NCI-H2171 (cell line): ENCODE measurements around the gene KLHL22.

ENCODE experiments used
- DNase-seq: peaks from one replicate; lab custom pipeline; 2025; lab: John Stamatoyannopoulos, UW

The KLHL22 gene

DNA sequence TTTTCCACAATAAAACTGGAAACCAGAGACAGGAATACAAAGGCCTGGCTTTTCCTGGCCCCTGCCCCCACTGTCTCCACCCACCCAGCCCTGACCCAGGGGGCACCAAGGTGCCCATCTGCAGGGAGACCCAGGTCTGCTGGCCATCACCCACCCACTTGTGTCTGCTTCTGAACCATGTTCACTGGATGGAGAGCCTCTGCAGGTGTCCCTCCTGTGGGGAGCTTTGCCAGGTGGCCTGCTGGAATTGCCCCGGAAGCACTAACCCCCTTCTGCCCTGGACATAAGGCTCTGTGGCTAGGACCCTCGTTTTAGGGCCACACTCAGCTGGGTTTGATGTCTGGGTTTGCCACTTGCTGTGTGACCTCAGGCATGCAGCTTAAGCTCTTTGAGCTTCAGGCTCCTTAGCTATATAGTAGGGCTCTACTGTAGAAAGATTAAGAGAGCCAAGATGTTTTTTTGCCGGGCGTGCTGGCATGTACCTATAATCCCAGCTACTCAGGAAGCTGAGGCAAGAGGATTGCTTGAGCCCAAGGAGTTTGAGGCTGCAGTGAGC is 61.8 kb downstream of the KLHL22 start:
- no peak for DNase-seq

DNA sequence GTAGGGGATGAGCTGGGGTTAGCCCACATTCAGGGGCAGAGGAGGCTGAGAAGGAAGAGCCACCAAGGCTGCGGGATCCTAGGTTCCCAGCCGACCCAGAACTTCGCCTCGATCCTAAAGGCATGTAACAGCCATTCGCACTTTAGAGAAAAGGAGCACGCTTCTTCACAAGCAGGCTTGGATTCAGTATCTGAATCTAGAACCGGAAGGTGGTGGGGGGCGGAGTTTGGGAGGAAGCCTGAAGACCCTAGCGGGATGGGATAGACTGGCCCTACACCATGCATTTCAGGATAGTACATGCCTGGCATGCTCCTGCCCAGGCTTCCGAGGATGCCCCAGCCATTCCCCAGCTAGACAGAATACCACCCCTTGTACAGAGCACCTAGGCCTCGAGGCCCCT is 62.4 kb downstream of the KLHL22 start:
- no peak for DNase-seq

DNA sequence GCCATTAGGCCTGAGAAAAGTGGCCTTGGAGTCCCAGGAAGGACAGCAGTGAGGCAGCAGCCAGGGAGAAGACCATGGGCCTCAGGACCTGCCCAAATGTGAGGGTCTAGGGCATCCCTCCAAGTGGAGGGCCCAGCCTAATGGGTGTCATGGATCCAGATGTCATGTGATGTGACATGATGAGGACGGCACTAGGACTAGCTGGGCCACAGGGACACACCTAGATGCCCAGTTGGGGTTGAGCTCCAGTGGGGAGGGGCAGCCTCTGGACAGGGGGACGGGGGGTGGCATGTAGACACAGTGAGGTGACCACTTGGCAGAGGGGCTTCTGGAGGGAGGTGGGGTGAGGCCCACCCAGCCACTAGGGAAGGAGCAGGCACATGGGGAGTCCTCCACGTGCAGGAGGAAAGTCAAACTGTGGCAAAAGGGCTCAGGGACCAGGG is 63.3 kb downstream of the KLHL22 start:
- DNase-seq = no peak

DNA sequence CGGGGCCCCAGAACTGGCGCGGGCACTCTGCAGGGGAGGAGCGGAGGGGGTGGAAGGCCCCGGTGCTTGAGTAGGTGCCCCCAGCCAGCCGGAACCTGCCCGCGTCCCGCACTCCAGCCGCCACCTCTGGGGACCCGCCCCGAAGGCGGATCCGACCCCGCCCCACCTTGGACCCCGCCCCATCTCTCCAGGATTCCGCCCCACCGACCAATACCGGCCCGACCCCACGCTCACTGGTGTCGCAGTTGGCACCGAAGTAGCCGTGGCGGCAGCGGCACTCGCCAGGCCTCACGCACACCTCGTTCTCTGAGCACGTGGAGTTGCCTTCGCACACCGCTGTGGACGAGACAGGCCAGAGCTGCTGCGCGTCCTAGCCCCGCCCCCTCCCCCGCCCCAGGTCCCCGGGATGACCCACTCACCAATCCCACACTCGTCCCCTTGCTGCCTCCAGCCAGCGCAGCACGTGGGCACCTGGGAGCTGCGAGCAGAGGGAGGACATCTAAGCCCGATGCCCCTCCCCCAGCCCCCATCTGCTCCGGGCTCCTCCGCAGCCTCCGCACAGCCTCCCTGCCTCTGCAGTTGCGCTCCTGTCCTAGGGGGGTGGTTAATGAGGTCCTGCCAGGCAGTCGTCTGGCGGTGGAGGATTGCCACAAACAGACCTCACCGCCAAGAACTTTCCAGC is 63.9 kb downstream of the KLHL22 start:
- DNase-seq = no peak

DNA sequence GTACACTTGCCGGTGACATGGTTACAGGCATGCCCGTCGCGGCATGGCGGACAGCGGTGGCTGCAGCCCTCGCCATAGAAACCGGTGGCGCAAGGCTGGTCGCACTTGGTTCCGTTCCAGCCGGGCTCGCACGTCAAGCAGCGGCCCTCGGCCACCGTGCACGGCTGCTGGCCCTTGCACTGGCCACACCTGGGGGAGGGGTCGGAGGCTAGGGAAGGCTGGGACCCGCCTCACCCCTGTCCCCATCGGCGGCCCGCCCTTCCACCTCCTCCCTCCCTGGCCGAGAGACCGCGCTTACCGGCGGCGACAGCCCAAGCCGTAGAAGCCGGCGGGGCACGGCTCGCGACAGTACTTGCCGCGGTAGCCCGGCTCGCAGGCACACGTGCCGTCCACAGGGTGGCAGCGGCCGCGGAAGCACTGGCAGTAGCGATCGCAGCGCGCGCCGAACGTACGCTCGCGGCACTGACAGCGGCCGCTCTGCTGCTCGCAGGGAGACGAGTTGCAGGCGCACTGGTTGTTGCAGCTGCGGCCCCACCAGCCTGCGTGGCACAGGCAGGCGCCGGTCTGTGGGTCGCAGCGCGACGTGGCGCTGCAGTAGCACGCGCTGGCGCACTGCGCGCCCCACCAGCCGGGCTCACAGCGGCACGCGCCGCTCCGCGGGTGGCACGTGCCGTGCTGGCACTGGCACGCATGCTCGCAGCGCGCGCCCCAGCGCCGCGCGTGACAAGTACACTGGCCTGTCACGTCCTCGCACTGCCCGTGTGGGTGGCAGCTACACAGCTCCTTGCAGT is 64.7 kb downstream of the KLHL22 start:
- DNase-seq = peak; percentile 70

DNA sequence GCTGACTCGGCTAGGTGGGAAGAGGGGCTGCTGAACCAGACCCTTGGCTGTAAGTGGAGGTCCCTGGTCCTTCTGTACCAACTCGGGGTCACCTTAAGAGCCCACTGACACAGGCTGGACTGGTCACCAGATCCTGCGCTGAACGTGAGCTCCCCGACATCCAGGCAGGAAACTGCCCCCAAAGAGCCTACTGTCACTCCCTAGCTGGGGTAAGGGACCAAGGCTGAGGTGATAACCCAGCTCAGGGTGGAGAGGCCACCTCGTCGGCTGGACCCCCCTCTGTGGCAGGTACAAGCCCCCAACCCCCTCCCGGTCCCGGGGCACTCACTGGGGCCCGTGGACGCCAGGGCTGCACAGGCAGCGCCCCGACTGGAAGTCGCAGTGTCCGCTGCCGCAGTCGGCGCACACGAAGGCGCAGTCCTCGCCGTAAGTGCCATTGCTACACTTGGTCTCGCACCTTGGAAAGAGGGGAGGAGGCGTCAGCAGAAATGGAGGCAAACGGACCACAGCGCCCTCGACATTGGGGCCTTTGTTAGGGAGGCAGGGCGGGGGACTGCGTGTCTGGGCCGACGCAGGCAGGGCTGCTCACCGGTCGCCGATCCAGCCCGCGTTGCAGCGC is 65.4 kb downstream of the KLHL22 start:
- no peak for DNase-seq

DNA sequence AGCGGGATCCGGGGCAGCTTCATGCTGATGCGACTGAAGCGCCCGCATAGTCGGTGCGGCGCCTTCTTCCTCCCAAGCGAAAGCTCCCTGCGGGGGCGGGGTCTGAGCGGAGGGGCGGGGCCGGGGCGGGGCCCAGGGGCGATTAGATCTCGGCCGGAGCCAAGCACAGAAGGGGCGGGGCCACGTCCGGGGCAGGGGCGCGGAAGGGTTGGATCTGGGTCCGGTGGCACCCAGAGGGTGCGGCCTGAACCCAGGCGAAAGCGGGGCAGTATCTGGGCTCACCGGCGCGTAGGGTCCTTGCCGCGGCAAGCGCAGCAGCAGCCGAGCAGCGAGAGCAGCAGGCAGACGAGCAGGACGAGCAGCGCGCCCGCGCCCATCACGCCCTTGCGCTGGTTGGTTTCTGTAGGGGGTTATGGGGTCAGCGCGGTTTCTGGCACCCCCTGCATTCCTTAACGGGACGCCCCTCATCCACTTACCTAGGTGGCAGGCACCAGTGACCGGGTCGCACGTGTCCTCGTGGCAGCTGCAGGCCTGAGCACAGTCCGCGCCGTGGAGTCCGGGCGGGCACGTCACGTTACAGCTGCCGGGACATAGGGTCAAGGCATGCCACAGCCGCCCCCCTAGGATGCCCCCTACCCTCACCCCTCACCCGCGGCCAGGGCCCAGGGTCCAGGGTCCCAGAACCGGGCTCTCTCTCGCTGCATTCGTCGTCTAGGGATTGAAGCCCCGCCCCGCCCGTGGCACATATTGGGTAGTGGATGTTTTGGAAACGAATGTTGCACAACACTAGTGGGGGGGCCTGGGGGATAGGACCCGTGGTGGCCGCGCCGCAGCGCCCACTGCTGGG is 66.1 kb downstream of the KLHL22 start:
- DNase-seq = no peak

DNA sequence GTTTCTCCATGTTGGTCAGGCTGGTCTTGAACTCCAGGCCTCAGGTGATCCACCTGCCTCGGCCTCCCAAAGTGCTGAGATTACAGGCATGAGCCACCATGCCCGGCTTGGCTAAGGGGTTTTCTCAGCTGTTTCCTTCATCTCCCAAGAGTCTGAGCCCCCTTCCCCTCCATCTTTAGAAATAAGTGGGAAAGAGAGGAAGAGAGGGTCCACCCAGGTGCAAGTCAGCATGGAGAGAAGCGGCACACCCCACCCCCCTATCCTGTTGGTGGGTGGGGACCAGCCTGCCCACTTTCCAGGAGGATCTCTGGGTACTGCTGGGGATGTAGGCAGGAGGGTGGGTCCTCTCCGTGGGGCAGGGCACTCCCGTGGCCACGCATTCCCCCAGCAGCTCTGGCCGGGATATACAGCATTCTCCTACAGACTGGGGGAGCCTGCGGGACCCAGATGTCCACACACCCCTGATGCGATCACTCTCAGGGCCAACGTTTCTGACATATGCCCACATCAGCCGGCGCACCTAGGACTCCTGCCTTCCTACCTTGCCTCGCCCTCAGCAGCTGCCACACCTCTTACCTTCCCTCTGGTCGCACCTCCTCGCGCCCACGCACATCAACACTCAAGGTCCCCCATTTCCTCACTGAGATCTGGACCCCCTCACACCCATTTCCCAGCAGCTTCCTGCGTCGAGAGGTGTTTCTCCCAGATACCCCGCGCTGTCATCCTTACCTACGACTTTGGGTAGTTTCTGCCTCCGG is 66.9 kb downstream of the KLHL22 start:
- no peak for DNase-seq

DNA sequence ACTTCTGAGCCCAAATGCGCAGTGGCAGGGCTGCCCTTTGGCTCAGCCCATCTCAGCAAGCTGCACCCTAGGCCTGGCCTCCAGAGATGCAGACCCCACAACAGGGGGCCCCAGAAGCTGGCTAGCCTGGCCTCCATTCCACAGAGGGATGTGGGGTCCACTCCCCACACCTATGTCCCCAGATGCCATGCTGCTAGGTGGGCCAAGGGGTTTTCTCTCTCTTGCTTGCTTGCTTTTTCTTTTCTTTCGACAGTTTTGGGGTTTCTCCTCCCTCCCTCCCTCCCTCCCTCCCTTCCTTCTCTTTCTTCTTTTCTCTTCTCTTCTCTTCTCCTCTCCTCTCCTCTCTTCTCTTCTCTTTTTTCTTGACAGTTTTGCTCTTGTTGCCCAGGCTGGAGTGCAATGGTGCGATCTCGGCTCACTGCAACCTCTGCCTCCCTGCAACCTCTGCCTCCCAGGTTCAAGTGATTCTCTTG is 67.6 kb downstream of the KLHL22 start:
- no peak for DNase-seq

DNA sequence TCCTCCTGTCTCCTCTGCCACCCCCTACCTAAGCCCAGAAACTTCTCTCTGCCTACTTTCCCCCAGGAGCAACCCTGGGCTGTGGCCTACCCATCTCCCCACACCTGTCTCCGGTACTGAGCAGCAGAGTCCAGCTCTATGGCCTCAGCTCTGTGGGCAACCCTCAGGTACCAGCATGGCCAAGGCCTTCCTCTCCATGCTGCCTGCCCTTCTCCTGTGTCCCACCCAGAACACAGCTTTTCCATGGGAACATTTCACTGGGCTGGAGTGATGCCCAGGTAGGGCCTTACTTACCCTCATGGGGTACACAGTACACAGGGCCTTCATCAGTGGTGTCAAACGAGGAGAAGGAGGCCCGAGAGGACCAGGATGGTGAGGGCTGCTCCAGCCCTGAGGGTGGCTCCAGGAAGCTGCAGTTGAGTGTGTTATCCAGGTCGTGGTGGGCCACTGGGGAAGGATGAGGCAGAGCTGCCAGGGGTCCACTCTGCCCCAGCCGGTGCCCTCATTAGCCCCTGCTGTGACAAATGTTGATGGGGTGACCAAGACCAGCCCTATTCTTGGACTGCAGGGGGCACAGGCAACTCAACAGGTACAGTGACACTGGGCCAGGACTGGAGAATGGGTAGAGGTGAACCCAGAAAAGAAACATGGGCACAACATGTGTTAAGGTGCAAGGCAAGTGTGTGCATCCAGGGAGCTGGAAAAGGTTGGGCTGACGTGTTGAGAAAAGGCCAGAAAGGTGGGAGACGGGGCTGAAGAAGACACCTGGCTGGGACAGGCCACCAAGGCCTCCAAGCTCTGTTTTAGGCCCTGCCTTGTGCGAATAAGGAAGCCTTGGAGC is 68.3 kb downstream of the KLHL22 start:
- DNase-seq = no peak

DNA sequence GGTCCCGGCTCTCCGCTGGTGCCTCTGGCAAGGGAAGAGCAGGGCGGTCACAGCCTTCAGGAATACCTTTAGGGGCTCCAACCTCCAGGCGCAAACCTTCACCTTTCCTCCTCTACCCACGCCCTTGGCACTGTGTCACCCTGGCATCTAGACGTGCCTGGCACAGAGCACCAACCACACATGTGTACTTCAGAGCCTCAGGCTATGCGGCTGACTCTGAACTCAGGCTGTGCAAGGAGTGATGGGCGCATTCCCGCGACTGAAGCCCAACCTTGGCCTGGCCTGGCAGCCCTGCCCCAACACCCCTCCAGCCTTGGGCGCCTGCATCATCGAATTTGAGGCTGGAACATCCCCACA is 69.4 kb downstream of the KLHL22 start:
- DNase-seq = no peak

DNA sequence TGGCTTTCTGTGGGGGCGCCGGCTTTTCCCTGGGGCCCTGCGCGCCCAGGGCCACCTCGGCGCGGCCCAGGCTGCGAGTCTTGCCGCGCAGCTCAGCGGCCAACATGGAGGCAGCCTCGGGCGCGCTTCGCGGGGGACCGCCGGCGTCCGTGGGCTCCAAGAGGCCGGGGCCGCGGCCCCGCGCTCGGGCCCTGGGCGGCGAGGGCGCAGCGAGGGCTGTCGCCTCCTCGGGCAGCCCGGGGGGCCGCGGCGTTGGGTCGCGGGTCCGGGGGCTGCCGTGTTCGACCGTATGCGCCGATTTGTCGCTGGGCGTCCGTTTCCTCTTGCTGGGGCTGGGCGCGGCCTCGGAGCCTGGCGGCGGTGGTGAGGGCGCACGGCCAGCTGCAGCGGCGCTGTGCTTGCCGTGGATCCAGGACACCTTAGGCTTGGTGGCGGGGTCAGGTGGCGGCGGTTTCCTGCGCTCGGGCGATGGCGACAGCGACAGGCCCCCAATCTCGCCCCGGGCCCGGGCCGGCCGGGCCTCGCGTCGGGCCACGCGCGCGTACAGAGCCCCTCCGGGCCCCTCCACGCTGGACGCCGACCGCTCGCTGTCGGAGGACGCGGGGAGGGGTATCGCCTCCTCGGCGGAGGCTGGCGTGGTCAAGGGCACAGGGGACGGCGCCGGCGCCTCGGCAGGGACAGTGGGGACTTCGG is 69.9 kb downstream of the KLHL22 start:
- no peak for DNase-seq

DNA sequence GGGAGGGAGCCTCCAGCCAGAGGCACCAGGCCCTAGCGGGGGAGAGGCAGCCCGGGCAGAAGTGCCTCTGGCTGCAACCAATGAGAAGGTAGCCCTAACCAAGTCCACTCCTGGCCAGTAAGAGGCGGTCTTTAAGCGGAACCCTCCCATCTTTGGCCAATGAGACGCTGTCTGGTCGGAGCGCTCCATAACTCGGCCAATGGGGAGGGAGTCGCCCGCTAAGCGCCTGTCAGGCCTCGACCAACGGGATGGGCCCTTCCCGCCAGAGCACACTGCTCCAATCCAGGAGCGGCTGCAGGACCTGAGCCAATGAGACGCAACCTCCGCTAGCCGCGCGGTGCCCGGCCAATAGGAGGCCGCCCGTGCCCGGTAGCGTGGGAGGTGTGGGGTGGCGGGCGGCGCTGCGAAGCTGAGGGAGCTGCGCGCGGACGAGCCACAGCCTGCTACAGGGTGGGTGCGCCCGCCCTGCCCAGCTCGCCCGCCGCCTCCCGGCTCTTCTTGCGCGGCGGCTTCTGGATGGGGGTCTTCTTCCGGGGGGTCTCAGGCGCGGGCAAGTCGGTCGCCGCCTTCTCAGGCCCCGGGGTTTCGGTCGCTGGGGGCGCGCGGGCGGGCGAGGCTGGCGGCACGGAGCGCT is 70.5 kb downstream of the KLHL22 start:
- no peak for DNase-seq

DNA sequence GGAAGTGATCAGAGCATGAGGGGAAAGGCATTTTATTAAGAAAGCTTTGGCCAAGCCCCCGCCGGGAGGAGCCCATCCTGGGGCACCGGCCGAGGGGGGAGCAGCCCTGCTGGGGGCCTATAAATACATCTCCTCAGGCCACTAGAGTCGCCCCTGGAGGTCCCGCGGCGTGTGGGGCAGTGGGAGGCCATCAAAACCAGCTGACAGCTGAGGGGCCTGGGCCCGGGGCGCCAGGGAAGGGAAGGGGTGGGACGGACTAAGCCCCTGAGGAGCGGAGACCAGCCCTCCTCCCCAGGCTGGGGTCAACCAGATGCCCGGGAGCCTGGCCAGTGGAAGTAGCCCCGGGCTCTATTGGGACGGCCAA is 71.0 kb downstream of the KLHL22 start:
- no peak for DNase-seq

DNA sequence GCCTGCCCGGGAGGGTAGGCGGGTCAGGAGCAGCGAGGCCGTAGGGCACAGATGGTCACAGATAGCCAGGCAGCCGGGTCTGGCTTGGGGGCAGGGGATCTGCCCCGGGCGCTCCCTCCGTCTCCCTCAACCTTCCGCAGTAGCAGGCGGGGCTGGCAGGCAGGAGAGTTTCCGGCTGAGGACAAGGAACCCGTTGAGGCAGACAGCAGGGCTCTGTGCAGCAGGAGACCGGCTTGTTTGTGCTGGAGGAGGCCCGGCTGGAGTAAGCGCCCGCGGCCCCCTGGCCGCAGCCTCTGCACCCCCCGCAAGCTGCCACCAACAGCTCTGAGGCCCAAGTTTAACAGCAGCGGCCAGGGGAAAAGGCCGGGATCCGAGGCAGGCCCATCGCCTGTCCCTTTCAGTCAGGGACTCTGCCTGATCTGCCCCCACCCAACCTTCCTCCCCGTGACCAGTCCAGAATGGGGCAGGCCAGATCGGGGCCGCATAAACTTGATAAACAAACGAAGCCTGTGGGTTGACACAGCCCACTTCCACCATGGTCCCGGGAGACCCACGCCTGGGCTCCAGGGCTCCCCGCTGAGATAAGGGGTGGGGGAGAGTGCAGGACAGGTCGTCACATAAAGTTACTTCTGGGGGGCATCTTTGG is 71.6 kb downstream of the KLHL22 start:
- no peak for DNase-seq

DNA sequence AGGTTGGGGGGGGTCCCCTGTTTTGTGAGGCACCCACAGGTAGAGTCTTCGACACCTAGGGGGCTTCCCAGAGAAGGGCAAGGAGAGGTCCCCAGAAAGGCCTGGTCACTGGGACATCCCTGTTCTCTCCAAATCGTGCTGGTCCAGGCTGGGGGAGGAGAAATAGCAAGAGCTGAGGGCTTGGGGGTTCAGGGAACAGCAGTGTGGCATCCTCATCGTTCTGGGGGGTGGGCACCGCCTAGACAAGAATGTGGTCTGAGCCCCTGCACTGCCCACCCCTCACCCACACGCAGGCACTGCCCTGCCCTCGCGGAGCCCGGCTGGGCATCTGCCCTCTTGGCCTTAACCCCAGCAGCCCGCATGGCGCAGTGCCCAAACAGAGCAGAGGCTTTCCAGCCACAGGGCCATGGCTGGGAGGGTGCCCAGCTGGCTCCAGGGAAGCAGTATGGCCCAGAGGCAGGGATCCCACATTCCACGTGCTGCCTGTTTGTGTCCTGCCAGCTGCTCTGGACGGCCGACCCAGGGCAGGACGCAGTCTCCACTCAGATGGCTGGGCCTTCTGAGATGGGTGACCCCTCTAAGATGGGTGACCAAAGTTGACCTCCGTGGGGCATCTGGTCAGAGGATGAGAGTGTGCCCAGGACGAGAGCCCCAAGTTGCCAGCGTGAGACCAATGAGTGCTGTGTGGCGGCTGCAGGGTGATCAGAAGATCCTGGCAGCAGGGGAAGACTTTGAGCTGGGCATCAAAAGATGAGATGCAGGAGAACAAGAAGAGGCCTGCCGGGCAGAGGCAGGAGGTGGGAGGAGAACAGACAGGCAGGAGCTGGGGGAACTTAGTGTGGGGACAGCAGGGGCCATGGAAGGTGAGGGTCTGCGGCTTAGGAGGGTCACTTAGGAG is 72.3 kb downstream of the KLHL22 start:
- DNase-seq = no peak

DNA sequence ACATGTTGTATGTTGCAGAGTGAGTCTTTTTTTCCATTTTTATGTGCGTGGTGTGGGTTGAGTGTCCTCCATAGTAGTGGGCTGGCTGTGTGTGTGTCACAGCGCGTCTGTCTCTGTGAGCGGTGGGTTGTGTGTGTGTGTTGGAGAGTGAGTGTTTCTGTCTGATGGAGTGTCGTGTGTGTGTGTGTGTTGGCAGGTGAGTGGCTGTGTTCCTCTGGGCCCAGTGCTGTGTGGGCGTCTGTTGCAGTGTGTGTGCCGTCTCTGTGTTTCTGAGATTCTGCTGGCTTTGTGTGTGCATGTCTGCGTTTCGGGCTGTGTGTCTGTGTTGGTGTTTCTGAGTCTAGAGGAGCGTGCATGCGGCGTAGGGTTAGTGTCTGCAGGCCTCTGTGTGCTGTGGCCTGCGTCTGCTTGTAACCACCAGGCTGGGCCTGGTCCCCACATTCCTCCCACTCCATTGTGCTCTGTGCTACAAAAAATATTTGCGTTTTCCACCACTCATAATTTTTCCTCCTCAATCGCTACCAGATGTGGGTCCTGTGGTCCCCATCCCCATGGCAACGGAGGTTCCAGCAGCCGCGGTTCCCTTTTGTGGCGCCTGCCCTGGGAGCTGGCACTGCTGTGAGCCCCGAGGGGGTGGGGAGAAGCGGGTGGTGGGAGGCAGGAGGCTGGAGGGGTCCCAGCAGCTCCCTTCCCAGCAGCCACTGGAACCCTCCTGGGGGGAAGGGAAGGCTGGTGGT is 73.2 kb downstream of the KLHL22 start:
- no peak for DNase-seq
